ENCODE data around the gene TBX19.

TBX19 gene

GRCh38 chr1:168280296-168280927 lies at the start of gene TBX19:
Gene TBX19, plus strand, starts transcription at chr1:168280877. Its CDS starts 214 bp downstream, at chr1:168281091.
- no peak for DNase-seq
- in situ Hi-C loops (cut with HindIII; ENCODE audit: low pct_ligation_motif_present, low pct_unique_long_range_greater_than_20kb, low sequenced_read_pairs): no loop called here

DNA sequence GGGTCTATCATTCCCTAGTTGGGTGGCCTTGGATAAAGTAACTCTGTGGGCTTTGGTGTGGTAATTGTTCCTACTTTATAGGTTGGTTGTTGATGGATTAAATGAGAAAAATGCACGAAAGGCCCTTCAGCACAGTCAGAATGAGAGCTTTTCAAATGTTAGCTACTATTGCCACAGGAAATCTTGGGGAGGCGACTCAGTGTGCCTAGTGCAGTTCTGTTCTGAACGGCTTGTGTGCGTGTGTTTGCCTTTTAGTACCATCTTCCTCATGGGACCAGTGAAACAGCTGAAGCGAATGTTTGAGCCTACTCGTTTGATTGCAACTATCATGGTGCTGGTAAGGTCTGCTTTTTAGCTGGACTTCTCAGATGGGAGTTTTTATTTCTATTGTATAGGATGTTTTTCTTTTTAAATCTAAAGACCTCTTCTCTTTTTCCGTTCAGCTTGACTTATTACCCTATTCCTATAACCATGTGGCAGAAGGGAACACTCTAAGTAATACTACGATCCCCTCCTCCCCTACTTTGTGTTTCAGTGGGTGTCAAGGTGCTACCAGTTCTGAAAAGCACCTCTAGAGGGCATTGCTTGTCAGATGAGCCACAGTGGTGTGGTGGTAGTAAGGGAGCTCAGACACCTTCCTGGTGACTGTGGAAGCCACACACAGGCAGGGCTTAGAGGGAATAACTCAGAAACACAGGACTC lies 45.7 kb upstream of the TBX19 start:
- DNase-seq: peak; percentile 72
- in situ Hi-C loops (cut with HindIII; ENCODE audit: low pct_ligation_motif_present, low pct_unique_long_range_greater_than_20kb, low sequenced_read_pairs): no loop called here

GRCh38 chr1:168235548-168235885 lies 45.2 kb upstream of the TBX19 start:
- in situ Hi-C loops (cut with HindIII; ENCODE audit: low pct_ligation_motif_present, low pct_unique_long_range_greater_than_20kb, low sequenced_read_pairs): no loop called here
- no peak for DNase-seq

GRCh38 chr1:168235937-168236336 lies 44.7 kb upstream of the TBX19 start:
- in situ Hi-C loops (cut with HindIII; ENCODE audit: low pct_ligation_motif_present, low pct_unique_long_range_greater_than_20kb, low sequenced_read_pairs): no loop called here
- no peak for DNase-seq

- DNase-seq: no peak
- in situ Hi-C loops (cut with HindIII; ENCODE audit: low pct_ligation_motif_present, low pct_unique_long_range_greater_than_20kb, low sequenced_read_pairs): no loop called here
Observed at GRCh38 chr1:168236836-168237611, 43.7 kb upstream of the TBX19 start.

DNA sequence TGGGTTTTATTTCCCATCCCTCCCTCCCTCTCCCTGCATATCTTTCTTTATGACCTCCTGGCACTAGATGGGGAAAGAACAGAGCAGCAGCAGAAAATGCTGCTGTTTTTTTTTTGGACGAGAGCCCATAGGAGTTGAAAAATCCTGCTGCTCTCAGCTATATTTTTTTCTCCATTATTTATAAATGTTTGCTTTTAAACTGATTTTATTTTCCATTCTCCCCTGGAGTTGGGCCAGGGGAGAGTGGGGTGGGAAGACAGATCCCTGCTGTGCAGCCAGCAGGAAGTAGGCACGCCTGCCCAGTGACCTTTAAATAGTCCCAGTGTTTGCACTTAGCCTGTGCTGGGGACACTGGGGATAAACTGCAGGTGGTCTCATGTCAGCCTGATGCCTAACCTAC lies 37.5 kb upstream of the TBX19 start:
- DNase-seq: no peak
- in situ Hi-C loops (cut with HindIII; ENCODE audit: low pct_ligation_motif_present, low pct_unique_long_range_greater_than_20kb, low sequenced_read_pairs): no loop called here

GRCh38 chr1:168243636-168244212 lies 37.0 kb upstream of the TBX19 start:
- DNase-seq: no peak
- in situ Hi-C loops (cut with HindIII; ENCODE audit: low pct_ligation_motif_present, low pct_unique_long_range_greater_than_20kb, low sequenced_read_pairs): no loop called here

DNA sequence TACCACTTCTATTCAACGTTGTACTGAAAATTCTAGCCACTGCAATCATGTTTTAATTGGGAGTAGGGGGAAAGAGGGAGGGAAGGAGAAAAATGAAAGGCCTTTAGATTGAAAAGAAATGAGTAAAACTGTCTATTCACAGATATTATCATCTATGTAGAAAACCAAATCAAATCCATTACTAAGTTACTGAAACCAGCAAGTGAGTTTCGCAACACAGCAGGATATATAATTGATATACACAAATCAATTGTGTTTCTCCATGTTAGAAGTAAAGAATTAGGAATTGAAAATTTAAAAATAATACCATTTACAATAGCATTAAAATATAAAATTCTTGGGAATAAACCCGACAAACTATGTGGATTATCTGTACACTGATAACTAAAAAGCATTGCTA lies 35.6 kb upstream of the TBX19 start:
- in situ Hi-C loops (cut with HindIII; ENCODE audit: low pct_ligation_motif_present, low pct_unique_long_range_greater_than_20kb, low sequenced_read_pairs): no loop called here
- no peak for DNase-seq

- DNase-seq: no peak
- in situ Hi-C loops (cut with HindIII; ENCODE audit: low pct_ligation_motif_present, low pct_unique_long_range_greater_than_20kb, low sequenced_read_pairs): no loop called here
Observed at GRCh38 chr1:168246506-168246905, 34.2 kb upstream of the TBX19 start.

GRCh38 chr1:168252204-168252733 lies 28.4 kb upstream of the TBX19 start:
- in situ Hi-C loops (cut with HindIII; ENCODE audit: low pct_ligation_motif_present, low pct_unique_long_range_greater_than_20kb, low sequenced_read_pairs): no loop called here
- DNase-seq: no peak

- in situ Hi-C loops (cut with HindIII; ENCODE audit: low pct_ligation_motif_present, low pct_unique_long_range_greater_than_20kb, low sequenced_read_pairs): no loop called here
- no peak for DNase-seq
Observed at GRCh38 chr1:168256164-168256563, 24.5 kb upstream of the TBX19 start.

DNA sequence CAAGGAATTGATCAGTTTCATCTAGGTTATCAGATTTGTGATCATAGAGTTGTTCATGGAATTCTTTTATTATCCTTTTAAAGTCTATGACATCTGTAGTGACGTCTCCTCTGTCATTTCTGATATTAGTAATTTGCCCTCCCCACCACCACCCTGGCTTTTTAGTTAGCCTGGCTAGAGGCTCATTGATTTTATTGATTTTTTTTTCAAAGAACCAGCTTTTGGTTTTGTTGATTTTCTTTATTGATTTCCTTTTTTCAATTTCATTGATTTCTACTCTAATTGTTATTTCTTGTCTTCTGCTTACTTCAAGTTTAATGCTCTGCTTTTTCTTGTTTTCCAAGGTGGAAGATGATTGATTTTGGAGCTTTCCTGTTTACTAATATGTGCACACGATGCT lies 23.3 kb upstream of the TBX19 start:
- in situ Hi-C loops (cut with HindIII; ENCODE audit: low pct_ligation_motif_present, low pct_unique_long_range_greater_than_20kb, low sequenced_read_pairs): no loop called here
- no peak for DNase-seq

- in situ Hi-C loops (cut with HindIII; ENCODE audit: low pct_ligation_motif_present, low pct_unique_long_range_greater_than_20kb, low sequenced_read_pairs): no loop called here
- no peak for DNase-seq
Observed at GRCh38 chr1:168259567-168259966, 21.1 kb upstream of the TBX19 start.

DNA sequence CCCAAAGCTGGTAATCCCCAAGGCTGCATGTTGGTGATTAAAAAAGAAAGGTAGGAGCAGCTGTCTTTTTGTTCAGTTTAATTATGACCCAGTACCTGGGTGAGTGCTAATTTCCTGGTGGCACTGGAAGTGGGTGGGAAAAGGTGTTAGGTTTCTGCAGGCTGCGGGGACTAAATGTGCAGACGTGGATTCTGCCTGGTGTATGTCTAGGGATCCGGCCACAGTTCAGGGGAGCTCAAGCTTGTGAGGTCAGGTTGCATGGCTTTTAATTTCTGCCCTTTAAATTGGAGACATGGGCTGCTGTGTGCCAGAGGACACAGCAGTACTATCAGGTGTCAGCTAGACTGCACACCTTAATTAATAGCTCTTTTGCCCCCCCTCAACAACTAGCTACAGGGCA lies 20.3 kb upstream of the TBX19 start:
- in situ Hi-C loops (cut with HindIII; ENCODE audit: low pct_ligation_motif_present, low pct_unique_long_range_greater_than_20kb, low sequenced_read_pairs): no loop called here
- no peak for DNase-seq

- in situ Hi-C loops (cut with HindIII; ENCODE audit: low pct_ligation_motif_present, low pct_unique_long_range_greater_than_20kb, low sequenced_read_pairs): no loop called here
- no peak for DNase-seq
Observed at GRCh38 chr1:168261390-168261789, 19.3 kb upstream of the TBX19 start.

- in situ Hi-C loops (cut with HindIII; ENCODE audit: low pct_ligation_motif_present, low pct_unique_long_range_greater_than_20kb, low sequenced_read_pairs): no loop called here
- no peak for DNase-seq
Observed at GRCh38 chr1:168263130-168263529, 17.5 kb upstream of the TBX19 start.

- in situ Hi-C loops (cut with HindIII; ENCODE audit: low pct_ligation_motif_present, low pct_unique_long_range_greater_than_20kb, low sequenced_read_pairs): no loop called here
- DNase-seq: no peak
Observed at GRCh38 chr1:168264296-168264695, 16.4 kb upstream of the TBX19 start.

GRCh38 chr1:168265596-168265995 lies 15.1 kb upstream of the TBX19 start:
- DNase-seq: no peak

GRCh38 chr1:168266644-168267186 lies 14.0 kb upstream of the TBX19 start:
- DNase-seq: no peak
- in situ Hi-C loops (cut with HindIII; ENCODE audit: low pct_ligation_motif_present, low pct_unique_long_range_greater_than_20kb, low sequenced_read_pairs): no loop called here

More at GRCh38 chr1:168265596-168265995, 15.1 kb upstream of the TBX19 start:
- in situ Hi-C loops (cut with HindIII; ENCODE audit: low pct_ligation_motif_present, low pct_unique_long_range_greater_than_20kb, low sequenced_read_pairs): no loop called here

Data from ACHN (cell line).